Keratinocyte (primary cell): ENCODE results near the gene NID2. TPM values are rescaled to one million over a fixed set of nuclear protein-coding genes. Genes with fewer than 3 reads are reported as not detected.
A peak's percentile ranks its signal among the peaks of the same experiment; 100 is the strongest.

ENCODE experiments used
- DNase-seq: peaks from one replicate; pipeline ENCODE4 v3.0.0-alpha.2; 2011; ENCODE audit warnings: low read depth, missing footprints, low spot score
- FAIRE-seq: peaks from 2 replicates; lab custom pipeline; 2011; peaks lifted over from hg19 to GRCh38; lab: Jason Lieb, UNC
- H2AFZ ChIP-seq: 2 replicates; pipeline ENCODE4 v1.6.0; 2012; ENCODE audit warnings: low read length, control low read depth, inconsistent platforms; ENCODE audit not compliant: control insufficient read depth
- H3K27ac ChIP-seq: 2 replicates; pipeline ENCODE4 v1.5.1; 2011; ENCODE audit warnings: low read length; ENCODE audit not compliant: control insufficient read depth, insufficient read depth
- H3K27me3 ChIP-seq: 3 replicates; pipeline ENCODE4 v1.6.0; 2011; ENCODE audit warnings: low read length; ENCODE audit not compliant: control insufficient read depth, insufficient read depth; ENCODE audit errors: extremely low read depth
- H3K36me3 ChIP-seq, 2 experiments: 2 replicates in 1 of 2; 3 replicates in 1 of 2; pipeline ENCODE4 v1.5.1; 2011; ENCODE audit warnings: low read length in 2 of 2, mild to moderate bottlenecking in 1 of 2; ENCODE audit not compliant: control insufficient read depth in 2 of 2, insufficient read depth in 2 of 2; ENCODE audit errors: extremely low read depth in 1 of 2
- H3K4me1 ChIP-seq: 3 replicates; pipeline ENCODE4 v1.5.1; 2011; ENCODE audit warnings: low read length; ENCODE audit not compliant: control insufficient read depth, insufficient read depth; ENCODE audit errors: extremely low read depth
- H3K4me2 ChIP-seq: 3 replicates; pipeline ENCODE4 v1.6.0; 2011; ENCODE audit warnings: low read depth, low read length; ENCODE audit not compliant: control insufficient read depth, insufficient read depth; ENCODE audit errors: extremely low read depth
- H3K4me3 ChIP-seq, 3 experiments: fragments of 200-600 bp in 1 of 3; sonication (generic) in 1 of 3; 2 replicates in 2 of 3; 3 replicates in 1 of 3; pipeline ENCODE4 v1.5.1; 2011 to 2016; ENCODE audit warnings: low read length in 3 of 3, mild to moderate bottlenecking in 3 of 3, control low read depth in 2 of 3, inconsistent platforms in 1 of 3, low read depth in 1 of 3, mixed read lengths in 1 of 3, mixed run types in 1 of 3, moderate library complexity in 1 of 3; ENCODE audit not compliant: control insufficient read depth in 2 of 3, insufficient read depth in 2 of 3; ENCODE audit errors: extremely low read depth in 1 of 3
- H3K79me2 ChIP-seq: 2 replicates; pipeline ENCODE4 v1.6.0; 2012; ENCODE audit warnings: low read length; ENCODE audit not compliant: control insufficient read depth, insufficient read depth
- H3K9ac ChIP-seq: 3 replicates; pipeline ENCODE4 v1.6.0; 2011; ENCODE audit warnings: low read length; ENCODE audit not compliant: control insufficient read depth, insufficient read depth; ENCODE audit errors: extremely low read depth
- H3K9me1 ChIP-seq: 3 replicates; pipeline ENCODE4 v1.6.0; 2011; ENCODE audit warnings: low read length; ENCODE audit not compliant: control insufficient read depth, insufficient read depth; ENCODE audit errors: extremely low read depth
- H3K9me3 ChIP-seq: 2 replicates; pipeline ENCODE4 v1.5.1; 2012; ENCODE audit warnings: low read depth, low read length; ENCODE audit not compliant: control insufficient read depth
- H4K20me1 ChIP-seq: 3 replicates; pipeline ENCODE4 v1.6.0; 2011; ENCODE audit warnings: low read length; ENCODE audit not compliant: control insufficient read depth, insufficient read depth; ENCODE audit errors: extremely low read depth
- CTCF ChIP-seq, 3 experiments: IDR thresholded peaks in 1 of 3; conservative IDR thresholded peaks in 1 of 3; optimal IDR thresholded peaks in 1 of 3; 2 replicates in 2 of 3; 3 replicates in 1 of 3; pipeline versions ENCODE3 to v1.5.1; 2011; ENCODE audit warnings: low read length in 3 of 3, mild to moderate bottlenecking in 3 of 3, moderate library complexity in 2 of 3, control low read depth in 1 of 3, inconsistent platforms in 1 of 3; ENCODE audit not compliant: insufficient read depth in 2 of 3; ENCODE audit errors: extremely low read depth in 1 of 3
- EZH2 ChIP-seq: IDR thresholded peaks from one replicate; pipeline ENCODE4 v1.6.1; 2012; ENCODE audit warnings: inconsistent platforms, mild to moderate bottlenecking, low read length, moderate library complexity
- dilution Hi-C: fragments of 300-500 bp; cut with MboI; formaldehyde crosslinking; loops from one replicate; pipeline ENCODE4 v1.7.0; 2020; ENCODE audit warnings: low sequenced_read_pairs; ENCODE audit not compliant: extremely low pct_ligation_motif_present
- polyA plus RNA-seq, 5 experiments: library from polyadenylated mRNA; depleted of rRNA in 3 of 5; stranded (reverse) in 3 of 5; stranded (forward) in 1 of 5; unstranded in 1 of 5; fragments of >200 nt; gene quantifications; 1 replicate in 1 of 5; 2 replicates in 3 of 5; 3 replicates in 1 of 5; pipeline versions ENCODE4 v1.2.1 to v1.2.3, GENCODE V29; 2011 to 2012; ENCODE audit warnings: missing spikeins in 2 of 5, low read depth in 1 of 5, low replicate concordance in 1 of 5

NID2 gene
- polyA plus RNA-seq, 1 donor (not counting 4 experiments of a cell fraction or from before 2014, with no cell fraction given), result 1.7 TPM

GRCh38 chr14:52018252-52018651, 50.6 kb downstream of the NID2 start:
- FAIRE-seq, result no peak
- Histone ChIP-seq H3K4me3 (no peak overlapping the region), H3K9me3 (no peaks in the 10 kb centered on the region), H3K9me1 (no peaks in the 10 kb centered on the region), H2AFZ (no peak overlapping the region), H3K79me2 (no peaks in the 10 kb centered on the region), H3K27ac (no peak overlapping the region), H3K4me1 (no peaks in the 10 kb centered on the region), H3K27me3 (no peaks in the 10 kb centered on the region), H3K9ac (no peak overlapping the region), H4K20me1 (no peaks in the 10 kb centered on the region), H3K4me2 (no peak overlapping the region), H3K36me3 (no peaks in the 10 kb centered on the region)
- DNase-seq, result no peak
- dilution Hi-C loops, result no loop called here
- no peak for TF ChIP-seq CTCF (optimal IDR thresholded peaks at IDR 0.05 in 1 of 3, IDR thresholded peaks at IDR 0.05 in 1 of 3, conservative IDR thresholded peaks at IDR 0.05 in 1 of 3; ENCODE audit: extremely low read depth in 1 of 3, insufficient read depth in 2 of 3, low read length in 3 of 3)
- TF ChIP-seq EZH2, result no peak

GRCh38 chr14:52015411-52016030, 53.3 kb downstream of the NID2 start:
- Histone ChIP-seq H3K9ac (no peak overlapping the region), H3K9me1 (no peaks in the 10 kb centered on the region), H3K27me3 (no peaks in the 10 kb centered on the region), H3K27ac (no peak overlapping the region), H3K4me3 (no peak overlapping the region), H3K4me1 (no peaks in the 10 kb centered on the region), H4K20me1 (no peaks in the 10 kb centered on the region), H3K4me2 (no peak overlapping the region), H3K9me3 (no peaks in the 10 kb centered on the region), H3K36me3 (peaks cover 2 to 7% of the 10 kb centered on the region in 2 experiments), H3K79me2 (no peaks in the 10 kb centered on the region), H2AFZ (no peak overlapping the region)
- TF ChIP-seq EZH2, result no peak
- TF ChIP-seq CTCF (optimal IDR thresholded peaks at IDR 0.05 in 1 of 3, IDR thresholded peaks at IDR 0.05 in 1 of 3, conservative IDR thresholded peaks at IDR 0.05 in 1 of 3; ENCODE audit: extremely low read depth in 1 of 3, insufficient read depth in 2 of 3, low read length in 3 of 3), result peak; percentile 42 to 55 (median 45)
- no peak for FAIRE-seq
- no peak for DNase-seq
- dilution Hi-C loops, result no loop called here
